ENCODE results near the gene CDADC1. TPM values are rescaled to one million over a fixed set of nuclear protein-coding genes. Genes with fewer than 3 reads are reported as not detected.

The CDADC1 gene
- total and polyA plus RNA-seq, 2 of the 13 experiments (the other 11 are each of a cell fraction or from before 2014, with no cell fraction given), result 2.4 to 9.0 TPM

DNA sequence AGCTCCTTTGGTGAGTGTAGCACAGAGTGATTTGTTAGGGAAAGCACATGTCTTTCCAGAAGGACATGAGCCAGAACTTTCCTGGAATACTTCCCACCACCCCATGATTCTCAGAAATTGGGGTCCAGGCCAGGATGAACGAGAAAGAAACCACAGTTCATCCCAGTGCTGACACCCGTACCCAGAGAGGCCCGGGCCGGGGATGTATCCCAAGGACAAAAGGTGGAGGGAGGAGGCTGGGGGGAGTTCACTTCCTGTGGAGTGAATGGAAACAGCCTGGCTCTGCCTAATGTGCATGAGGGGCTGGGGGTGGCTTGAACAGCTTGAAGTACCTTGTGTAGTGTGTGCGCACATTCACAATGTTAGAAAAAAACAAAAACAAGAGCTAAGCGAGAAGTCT lies 47.5 kb downstream of the CDADC1 start:
- no peaks in the 10 kb centered on the region for H3K79me2 ChIP-seq (ENCODE audit: insufficient read depth, low read length)
- FAIRE-seq, result no peak
- no TSS peak for BruUV-seq (replicated peaks)
- peaks cover 50% of the 10 kb centered on the region for H3K4me1 ChIP-seq (ENCODE audit: insufficient read depth, low read length)
- H3K36me3 ChIP-seq (replicated peaks in 1 of 2; ENCODE audit: control insufficient read depth in 1 of 2, insufficient read depth in 2 of 2, low read length in 2 of 2), result no peaks in the 10 kb centered on the region
- no peaks in the 10 kb centered on the region for H3K9me3 ChIP-seq (ENCODE audit: low read length)
- no peak overlapping the region for H3K4me3 ChIP-seq (replicated peaks in 1 of 3; ENCODE audit: insufficient read depth in 1 of 3, low read depth in 2 of 3, low read length in 3 of 3)
- H4K20me1 ChIP-seq (ENCODE audit: insufficient read depth, low read length), result no peaks in the 10 kb centered on the region
- DNase-seq (ENCODE audit: low spot score), result no peak
- no peak overlapping the region for H3K27ac ChIP-seq (ENCODE audit: extremely low read length, insufficient read depth, low read length)
- CTCF ChIA-PET (ENCODE audit: low intra/inter-chr PET ratio, low total read pairs), result no interaction called here
- 53% methylated on average over 6 of the region's 6 CpGs for WGBS (ENCODE audit: low lambda C conversion rate)
- in situ Hi-C loops (cut with HindIII; ENCODE audit: extremely low pct_ligation_motif_present, low pct_unique_long_range_greater_than_20kb) (no loop called here), intact Hi-C loops (cut with micrococcal nuclease; ENCODE audit: unreplicated experiment) (no loop called here)
- no peaks in the 10 kb centered on the region for H3K27me3 ChIP-seq (ENCODE audit: control insufficient read depth in 1 of 2, insufficient read depth in 2 of 2, low read length in 2 of 2)
- H3K9ac ChIP-seq (ENCODE audit: insufficient read depth, low read depth, low read length), result no peak overlapping the region
- H3K4me2 ChIP-seq (ENCODE audit: low read depth, low read length), result no peak overlapping the region
- no peak overlapping the region for H2AFZ ChIP-seq (ENCODE audit: low read length)
- POLR2A ChIA-PET, result no interaction called here
- no peak for ATAC-seq
- TF ChIP-seq, protein P1, sequence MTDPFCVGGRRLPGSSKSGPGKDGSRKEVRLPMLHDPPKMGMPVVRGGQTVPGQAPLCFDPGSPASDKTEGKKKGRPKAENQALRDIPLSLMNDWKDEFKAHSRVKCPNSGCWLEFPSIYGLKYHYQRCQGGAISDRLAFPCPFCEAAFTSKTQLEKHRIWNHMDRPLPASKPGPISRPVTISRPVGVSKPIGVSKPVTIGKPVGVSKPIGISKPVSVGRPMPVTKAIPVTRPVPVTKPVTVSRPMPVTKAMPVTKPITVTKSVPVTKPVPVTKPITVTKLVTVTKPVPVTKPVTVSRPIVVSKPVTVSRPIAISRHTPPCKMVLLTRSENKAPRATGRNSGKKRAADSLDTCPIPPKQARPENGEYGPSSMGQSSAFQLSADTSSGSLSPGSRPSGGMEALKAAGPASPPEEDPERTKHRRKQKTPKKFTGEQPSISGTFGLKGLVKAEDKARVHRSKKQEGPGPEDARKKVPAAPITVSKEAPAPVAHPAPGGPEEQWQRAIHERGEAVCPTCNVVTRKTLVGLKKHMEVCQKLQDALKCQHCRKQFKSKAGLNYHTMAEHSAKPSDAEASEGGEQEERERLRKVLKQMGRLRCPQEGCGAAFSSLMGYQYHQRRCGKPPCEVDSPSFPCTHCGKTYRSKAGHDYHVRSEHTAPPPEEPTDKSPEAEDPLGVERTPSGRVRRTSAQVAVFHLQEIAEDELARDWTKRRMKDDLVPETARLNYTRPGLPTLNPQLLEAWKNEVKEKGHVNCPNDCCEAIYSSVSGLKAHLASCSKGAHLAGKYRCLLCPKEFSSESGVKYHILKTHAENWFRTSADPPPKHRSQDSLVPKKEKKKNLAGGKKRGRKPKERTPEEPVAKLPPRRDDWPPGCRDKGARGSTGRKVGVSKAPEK (CRISPR knock-in tag; IDR thresholded peaks at IDR 0.05; ENCODE audit: borderline replicate concordance), result no peak
- TF ChIP-seq TSC22D2 (CRISPR knock-in tag; IDR thresholded peaks at IDR 0.05; ENCODE audit: borderline replicate concordance) (no peak), GPN1 (CRISPR knock-in tag; IDR thresholded peaks at IDR 0.05; ENCODE audit: borderline replicate concordance) (no peak), MIER3 (CRISPR knock-in tag; IDR thresholded peaks at IDR 0.05; ENCODE audit: borderline replicate concordance) (no peak), EZH2 (conservative IDR thresholded peaks at IDR 0.05; ENCODE audit: low read depth, low read length) (no peak), ZNF878 (CRISPR knock-in tag; IDR thresholded peaks at IDR 0.05) (no peak), ZNF816 (CRISPR knock-in tag; IDR thresholded peaks at IDR 0.05; ENCODE audit: borderline replicate concordance) (no peak), SIN3A (IDR thresholded peaks at IDR 0.05; ENCODE audit: borderline replicate concordance, low read depth, low read length) (no peak), ZFYVE20 (CRISPR knock-in tag; IDR thresholded peaks at IDR 0.05; ENCODE audit: borderline replicate concordance, low read depth) (no peak), ZNF484 (CRISPR knock-in tag; IDR thresholded peaks at IDR 0.05; ENCODE audit: borderline replicate concordance, low read depth) (no peak), SALL1 (CRISPR knock-in tag; IDR thresholded peaks at IDR 0.05) (no peak), SNAPC4 (CRISPR knock-in tag; IDR thresholded peaks at IDR 0.05) (no peak), CCDC6 (CRISPR knock-in tag; IDR thresholded peaks at IDR 0.05) (no peak)
- TF ChIP-seq, protein P2, sequence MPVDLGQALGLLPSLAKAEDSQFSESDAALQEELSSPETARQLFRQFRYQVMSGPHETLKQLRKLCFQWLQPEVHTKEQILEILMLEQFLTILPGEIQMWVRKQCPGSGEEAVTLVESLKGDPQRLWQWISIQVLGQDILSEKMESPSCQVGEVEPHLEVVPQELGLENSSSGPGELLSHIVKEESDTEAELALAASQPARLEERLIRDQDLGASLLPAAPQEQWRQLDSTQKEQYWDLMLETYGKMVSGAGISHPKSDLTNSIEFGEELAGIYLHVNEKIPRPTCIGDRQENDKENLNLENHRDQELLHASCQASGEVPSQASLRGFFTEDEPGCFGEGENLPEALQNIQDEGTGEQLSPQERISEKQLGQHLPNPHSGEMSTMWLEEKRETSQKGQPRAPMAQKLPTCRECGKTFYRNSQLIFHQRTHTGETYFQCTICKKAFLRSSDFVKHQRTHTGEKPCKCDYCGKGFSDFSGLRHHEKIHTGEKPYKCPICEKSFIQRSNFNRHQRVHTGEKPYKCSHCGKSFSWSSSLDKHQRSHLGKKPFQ (CRISPR knock-in tag; IDR thresholded peaks at IDR 0.05; ENCODE audit: insufficient replicate concordance), result no peak

All from HepG2 (cell line).